ENCODE measurements around the gene MYO3B.

DNA sequence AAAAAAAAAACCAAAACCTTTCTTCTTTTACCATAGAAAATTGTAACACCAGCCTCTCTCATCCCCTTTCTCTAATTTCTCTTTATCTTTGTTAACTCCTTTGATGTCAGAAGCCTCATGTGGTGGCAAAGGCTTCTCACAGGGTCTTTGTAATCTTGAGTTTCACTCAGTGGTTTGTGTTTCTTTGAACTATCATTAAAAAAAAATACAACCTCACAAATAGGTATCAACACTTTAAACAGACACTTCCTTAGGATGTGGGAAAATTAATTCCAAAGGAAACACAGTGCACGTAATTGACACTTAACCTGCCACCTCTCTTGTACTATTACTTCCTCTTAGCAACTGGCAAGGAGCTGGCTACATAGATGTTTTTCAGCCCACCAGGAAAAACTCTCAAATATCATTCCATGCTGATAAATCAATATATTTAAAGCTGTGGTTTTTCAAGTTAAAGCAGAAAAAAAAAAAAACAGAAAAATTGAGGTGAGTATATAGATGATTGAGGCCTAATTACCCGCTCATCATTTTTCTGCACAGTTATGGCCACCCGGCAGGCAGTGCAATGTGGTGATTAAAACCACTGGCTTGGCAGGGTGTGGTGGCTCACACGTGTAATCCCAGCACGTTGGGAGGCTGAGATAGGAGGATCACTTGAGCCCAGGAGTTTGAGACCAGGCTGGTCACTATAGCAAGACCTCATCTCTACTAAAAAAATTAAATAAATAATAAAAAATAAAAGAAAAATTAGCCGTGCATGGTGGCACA is 193.5 kb downstream of the MYO3B start:
- no peak for TF ChIP-seq POLR2A (IDR thresholded peaks at IDR 0.05)
- TF ChIP-seq, protein P1, sequence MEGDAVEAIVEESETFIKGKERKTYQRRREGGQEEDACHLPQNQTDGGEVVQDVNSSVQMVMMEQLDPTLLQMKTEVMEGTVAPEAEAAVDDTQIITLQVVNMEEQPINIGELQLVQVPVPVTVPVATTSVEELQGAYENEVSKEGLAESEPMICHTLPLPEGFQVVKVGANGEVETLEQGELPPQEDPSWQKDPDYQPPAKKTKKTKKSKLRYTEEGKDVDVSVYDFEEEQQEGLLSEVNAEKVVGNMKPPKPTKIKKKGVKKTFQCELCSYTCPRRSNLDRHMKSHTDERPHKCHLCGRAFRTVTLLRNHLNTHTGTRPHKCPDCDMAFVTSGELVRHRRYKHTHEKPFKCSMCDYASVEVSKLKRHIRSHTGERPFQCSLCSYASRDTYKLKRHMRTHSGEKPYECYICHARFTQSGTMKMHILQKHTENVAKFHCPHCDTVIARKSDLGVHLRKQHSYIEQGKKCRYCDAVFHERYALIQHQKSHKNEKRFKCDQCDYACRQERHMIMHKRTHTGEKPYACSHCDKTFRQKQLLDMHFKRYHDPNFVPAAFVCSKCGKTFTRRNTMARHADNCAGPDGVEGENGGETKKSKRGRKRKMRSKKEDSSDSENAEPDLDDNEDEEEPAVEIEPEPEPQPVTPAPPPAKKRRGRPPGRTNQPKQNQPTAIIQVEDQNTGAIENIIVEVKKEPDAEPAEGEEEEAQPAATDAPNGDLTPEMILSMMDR (IDR thresholded peaks at IDR 0.05) = no peak
